HCT116 (cell line): ENCODE measurements around the gene TIPARP.

ENCODE experiments used
- ATF3 ChIP-seq: IDR thresholded peaks from 2 replicates; pipeline ENCODE4 v1.6.1; 2012
- CTCF ChIP-seq, 3 experiments: fragments of 200-600 bp in 1 of 3; sonication (generic) in 1 of 3; IDR thresholded peaks in 2 of 3; conservative IDR thresholded peaks in 1 of 3; 2 replicates each; pipeline ENCODE4 v1.5.1; 2012 to 2017; ENCODE audit warnings: low read depth in 2 of 3, low read length in 2 of 3, antibody characterized with exemption in 1 of 3, borderline replicate concordance in 1 of 3, control low read depth in 1 of 3, mild to moderate bottlenecking in 1 of 3, mixed read lengths in 1 of 3, mixed run types in 1 of 3, moderate library complexity in 1 of 3; ENCODE audit not compliant: insufficient read depth in 1 of 3
- EGR1 ChIP-seq: IDR thresholded peaks from 2 replicates; pipeline ENCODE4 v1.6.1; 2012; ENCODE audit warnings: low read depth
- EZH2 ChIP-seq: fragments of 200-600 bp; sonication (generic); IDR thresholded peaks from 2 replicates; pipeline ENCODE4 v1.6.1; 2017; ENCODE audit warnings: antibody characterized with exemption, mixed run types

DNA sequence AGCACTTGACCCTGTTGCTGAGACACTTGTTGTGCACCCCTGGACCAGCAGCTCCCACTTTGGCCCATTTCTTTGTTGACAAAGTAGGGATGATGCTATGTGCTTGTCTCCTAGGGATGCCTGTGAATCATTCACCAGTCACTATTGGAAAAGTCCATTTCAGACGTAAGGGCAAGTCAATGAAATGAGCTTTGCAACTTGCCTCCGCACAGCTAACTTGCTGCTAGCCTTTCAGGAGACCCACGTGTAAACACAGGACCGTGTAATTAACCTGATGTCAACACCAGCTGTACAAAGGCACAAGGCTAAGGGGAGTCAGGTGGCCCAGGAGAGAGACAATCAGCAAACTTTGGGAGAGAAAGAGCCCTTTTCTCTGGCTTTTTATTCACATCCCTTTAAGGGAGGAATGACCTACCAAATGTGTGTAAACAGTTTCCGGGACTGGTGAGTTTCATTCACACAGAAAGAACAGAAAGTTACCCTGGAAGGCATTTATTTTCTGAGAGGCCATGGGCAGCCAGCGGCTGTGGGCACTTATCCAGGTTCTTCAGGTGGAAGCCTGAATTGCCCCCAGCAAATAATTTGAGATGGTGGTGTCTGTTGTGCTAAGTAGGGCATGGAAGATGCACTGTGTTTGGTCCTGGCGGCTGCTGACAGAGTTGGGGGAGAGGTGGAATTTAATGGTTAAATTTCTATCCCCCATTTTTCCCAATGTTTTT lies 54.0 kb downstream of the TIPARP start:
- TF ChIP-seq CTCF (IDR thresholded peaks at IDR 0.05 in 2 of 3, conservative IDR thresholded peaks at IDR 0.05 in 1 of 3; ENCODE audit: borderline replicate concordance in 1 of 3, insufficient read depth in 1 of 3, low read depth in 2 of 3, low read length in 2 of 3) (no peak), EGR1 (no peak), EZH2 (no peak), ATF3 (no peak)
